ENCODE data around the gene EIF4E3.

- no peak for TF ChIP-seq CTCF (IDR thresholded peaks at IDR 0.05)
- TF ChIP-seq POLR2A (IDR thresholded peaks at IDR 0.05) = no peak
Observed at GRCh38 chr3:71671216-71671845, 53.9 kb downstream of the EIF4E3 start.
